HG02610 (cell line): ENCODE measurements around the gene CDK19.
"Not testable (repeated sequence)": the region's sequence is repeated elsewhere in the genome, so short reads cannot be mapped to it uniquely, and the experiment has no call there.

Experiments used
- ATAC-seq: cut with Tn5 transposase; IDR thresholded peaks from one replicate; pipeline ENCODE4 v1.9.1; 2021; ENCODE audit warnings: mild to moderate bottlenecking, moderate library complexity; ENCODE audit not compliant: unreplicated experiment

The CDK19 gene

DNA sequence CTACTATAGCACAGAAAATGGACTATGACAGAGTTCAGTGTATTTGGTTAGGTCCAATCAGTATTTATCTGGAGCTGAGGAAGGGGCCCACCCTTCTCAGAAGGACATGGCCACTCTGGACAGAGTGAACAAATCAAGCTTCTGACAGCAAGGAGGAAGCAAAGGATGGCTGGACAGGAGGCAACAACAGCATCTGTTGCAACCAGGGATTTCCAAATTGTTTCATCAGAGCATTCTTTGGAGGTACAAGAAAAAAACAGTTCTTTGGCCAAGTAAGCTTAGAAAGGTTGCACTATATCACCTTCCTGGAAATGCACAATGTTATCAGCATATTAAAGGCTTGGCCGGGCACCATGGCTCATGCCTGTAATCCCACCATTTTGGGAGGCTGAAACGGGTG lies 220.2 kb downstream of the CDK19 start:
- ATAC-seq = no peak

DNA sequence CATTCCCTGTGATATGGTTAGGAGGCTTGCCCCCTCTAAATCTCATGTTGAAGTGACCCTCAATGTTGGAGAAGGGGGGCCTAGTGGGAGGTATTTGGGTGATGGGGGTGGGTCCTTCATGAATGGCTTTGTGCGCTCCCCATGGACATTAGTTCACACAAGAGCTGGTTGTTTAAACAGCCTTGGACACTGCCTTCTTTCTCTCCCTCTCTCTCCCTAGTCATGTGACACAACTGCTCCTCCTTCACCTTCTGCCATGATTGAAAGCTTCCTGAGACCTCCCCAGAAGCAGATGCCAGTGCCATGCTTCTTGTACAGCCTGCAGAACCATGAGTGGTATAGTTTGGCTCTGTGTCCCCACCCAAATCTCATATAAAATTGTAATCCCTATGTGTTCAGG lies 221.6 kb downstream of the CDK19 start:
- ATAC-seq = no peak

DNA sequence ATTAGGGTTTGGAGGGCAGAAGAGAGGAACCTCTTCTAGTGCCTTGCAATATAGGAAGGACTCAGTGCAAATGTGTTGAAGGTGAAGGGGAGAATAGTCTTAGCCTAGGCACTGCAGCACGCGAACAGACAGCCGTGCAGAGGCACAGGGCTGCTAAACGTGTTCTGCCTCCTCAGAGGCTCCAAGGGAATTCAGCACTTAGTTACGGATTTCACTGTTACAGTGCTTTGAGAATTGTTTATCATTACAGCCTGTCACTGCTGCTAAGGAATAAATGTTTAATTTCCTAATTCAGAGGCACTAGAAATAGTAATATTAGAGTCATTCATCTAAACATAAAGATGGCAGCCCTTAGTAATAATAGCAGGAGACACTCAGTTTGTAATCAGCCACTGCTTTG lies 222.5 kb downstream of the CDK19 start:
- no peak for ATAC-seq

DNA sequence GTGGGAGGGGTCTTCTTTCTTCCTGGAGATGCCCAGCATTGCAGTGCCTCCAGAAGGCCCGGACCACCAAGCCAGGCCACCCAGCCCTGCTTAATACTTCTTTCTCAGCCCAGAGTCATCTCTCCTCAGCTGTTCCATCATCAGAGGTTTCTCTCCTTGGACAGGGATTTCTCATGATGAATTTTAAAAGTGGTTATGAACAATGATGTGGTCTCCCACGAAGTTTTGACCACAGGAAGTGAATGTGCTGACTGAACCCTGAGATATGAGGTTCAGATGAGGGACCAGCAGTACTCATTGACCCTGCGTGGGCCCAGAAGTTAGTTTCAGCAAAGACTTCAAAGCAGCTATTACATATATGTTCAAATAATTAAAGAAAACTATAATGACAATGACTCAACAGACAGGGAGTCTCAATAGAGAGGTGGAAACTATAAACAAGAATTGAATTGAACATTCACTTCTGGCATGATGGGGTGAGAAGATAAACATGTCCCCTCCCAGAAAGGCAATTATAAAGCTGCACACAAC lies 224.4 kb downstream of the CDK19 start:
- peak; percentile 49 for ATAC-seq

DNA sequence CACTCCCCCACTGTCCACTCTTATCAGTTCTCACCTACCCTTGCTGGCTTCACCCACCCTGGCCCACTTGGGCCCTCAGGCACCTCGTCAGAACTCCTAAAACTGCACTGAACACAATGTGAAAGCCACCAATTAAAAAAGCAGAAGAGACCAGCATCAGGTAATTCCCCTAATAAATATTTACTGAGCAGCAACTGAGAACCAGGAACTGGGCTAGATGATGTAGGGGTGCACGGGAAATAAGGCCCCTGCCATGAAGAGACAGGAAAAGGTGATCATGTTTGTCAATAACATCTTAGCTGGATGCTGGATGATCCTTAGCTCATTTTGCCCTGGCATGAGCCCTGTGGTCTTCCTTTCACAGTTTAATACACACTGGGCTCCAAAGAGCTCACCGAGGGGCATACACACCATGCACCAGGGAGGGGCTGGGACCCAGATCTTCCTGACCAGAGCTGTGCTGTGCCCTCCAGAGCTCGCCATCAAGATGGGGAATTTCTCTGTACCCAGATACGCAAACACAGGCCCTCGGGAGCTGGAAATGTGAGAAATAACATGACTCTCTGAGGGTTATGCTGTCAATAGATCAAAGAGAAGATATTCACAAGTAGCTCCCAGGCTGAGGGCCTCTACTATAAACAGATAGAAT lies 225.3 kb downstream of the CDK19 start:
- peak; percentile 78 for ATAC-seq

DNA sequence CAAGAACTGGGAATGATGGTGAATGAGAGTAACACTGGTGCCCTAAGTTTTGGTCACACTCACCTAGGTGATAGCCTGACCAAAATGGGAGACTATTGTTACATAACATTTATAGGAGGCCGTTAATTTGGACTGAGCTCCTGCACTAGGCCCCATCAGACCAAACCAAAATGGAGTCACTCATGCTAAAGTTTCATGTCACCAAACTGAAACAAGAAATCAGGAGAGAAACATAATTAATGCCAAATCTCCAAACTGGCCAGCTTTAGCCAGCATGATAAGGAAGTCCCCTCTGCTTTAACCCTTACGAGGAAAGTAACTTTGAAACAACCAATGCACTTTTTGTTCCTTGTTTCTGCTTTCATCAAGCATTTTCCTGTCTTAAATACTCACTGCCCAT lies 227.9 kb downstream of the CDK19 start:
- no peak for ATAC-seq

DNA sequence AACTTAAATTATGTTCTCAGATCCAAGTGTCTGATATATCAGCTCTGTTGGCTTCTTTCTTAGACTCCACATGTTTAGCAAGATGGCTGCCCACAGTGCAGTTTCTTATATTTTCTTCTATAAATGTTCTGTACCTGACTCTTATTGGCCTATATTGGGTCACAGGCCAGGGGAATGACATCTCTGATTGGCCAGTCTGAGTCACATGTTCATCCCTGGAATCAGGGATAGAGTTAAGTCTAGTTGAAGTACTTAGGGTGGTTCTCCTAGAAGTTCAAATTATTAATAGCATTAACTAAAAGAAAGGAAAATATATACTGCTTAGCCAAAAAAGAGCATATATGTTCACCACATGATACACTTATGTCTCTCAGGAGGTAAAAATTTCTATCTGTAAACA lies 233.6 kb downstream of the CDK19 start:
- ATAC-seq = no peak

DNA sequence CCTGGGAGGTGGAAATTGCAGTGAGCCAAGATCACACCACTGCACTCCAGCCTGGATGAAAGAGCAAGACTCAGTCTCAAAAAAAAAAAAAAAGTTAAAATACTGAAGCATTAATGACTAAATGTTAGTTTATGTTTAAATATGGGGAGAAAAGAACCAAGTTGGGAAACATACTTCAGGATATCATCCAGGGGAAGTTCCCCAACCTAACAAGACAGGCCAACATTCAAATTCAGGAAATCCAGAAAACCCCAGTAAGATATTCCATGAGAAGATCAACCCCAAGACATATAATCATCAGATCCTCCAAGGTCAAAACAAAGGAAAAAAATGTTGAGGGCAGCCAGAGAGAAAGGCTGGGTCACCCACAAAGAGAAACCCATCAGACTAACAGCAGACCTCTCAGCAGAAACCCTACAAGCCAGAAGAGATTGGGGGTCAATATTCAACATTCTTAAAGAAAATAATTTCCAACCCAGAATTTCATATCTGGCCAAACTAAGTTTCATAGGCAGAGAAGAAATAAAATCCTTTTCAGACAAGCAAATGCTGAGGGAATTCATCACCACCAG lies 237.6 kb downstream of the CDK19 start:
- not testable (repeated sequence) for ATAC-seq

DNA sequence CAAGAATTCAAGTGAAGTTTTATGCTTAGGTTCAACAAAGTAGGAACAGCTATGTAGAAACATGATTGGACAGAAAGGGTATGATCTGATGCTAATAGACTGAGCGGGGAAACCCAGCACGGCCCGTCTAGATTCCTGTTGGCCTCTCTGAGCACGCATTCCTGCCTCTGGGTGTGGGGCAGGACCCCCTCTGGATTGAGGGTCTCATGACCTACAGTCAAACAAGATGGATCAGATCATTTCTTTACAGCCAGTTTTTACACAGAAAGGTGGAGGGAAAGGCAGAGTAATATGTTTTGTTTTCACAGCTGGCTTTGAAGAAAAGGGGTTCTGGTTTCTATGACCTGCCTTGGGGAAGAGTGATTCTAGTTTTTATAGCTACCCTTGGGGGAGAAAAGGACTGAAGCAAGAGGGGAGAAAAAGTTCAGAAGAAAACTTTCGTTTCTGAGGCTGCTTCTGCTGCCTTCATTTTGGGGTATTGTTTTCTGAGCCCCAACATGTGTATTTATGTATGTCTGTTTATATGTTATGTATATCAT lies 239.3 kb downstream of the CDK19 start:
- no peak for ATAC-seq

DNA sequence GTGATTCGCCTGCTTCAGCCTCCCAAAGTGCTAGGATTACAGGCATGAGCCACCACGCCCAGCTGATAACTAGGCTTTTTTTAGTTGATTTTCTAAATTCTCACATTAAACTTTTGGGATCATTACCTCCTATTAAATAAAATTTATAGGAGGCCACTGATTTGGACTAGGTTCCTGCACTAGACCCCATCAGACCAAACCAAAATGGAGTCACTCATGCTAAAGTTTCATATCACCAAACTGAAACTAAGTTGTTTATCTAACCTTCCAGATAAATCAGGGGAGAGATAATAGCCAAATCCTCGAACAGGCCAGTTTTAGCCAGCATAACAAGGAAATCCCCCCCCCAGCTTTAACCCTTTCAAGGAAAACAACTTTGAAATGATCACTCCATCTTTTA lies 240.5 kb downstream of the CDK19 start:
- ATAC-seq = no peak

DNA sequence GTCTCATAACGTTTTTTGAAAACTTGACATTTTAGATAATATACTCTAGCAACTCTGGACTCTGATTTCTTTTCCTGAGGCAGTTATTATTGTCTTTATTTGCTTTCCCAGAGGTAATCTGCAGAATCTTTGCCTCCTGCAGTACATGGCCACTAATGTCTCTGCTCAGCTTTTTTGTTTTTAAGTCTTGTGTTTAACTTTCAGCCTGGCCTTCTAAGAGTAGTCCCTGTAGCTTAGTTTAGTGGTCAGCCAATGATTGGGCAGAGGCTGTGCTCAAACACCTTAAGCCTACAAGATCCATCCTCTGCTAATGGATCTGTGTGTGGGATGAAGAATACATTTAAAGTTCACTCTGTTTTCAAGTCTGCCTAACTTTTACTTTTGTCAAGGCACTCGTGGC lies 241.7 kb downstream of the CDK19 start:
- no peak for ATAC-seq

DNA sequence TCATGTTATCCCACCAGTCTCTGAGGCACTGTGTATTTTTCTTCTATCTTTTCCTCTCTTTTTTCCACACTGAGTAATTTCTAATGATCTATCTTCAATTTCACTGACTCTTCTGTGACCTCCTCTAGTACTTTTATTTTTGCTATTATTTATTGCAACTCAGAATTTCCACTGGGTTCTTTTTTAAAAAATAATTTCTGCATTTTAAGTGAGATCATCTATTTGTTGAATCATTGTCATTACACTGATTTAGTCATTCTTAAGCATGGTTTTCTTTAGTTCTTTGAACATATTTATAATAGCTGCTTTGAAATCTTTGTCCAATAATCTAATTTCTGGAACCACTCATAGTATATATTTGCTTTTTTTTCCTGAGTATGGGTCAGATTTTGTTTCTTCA lies 242.1 kb downstream of the CDK19 start:
- ATAC-seq = no peak

DNA sequence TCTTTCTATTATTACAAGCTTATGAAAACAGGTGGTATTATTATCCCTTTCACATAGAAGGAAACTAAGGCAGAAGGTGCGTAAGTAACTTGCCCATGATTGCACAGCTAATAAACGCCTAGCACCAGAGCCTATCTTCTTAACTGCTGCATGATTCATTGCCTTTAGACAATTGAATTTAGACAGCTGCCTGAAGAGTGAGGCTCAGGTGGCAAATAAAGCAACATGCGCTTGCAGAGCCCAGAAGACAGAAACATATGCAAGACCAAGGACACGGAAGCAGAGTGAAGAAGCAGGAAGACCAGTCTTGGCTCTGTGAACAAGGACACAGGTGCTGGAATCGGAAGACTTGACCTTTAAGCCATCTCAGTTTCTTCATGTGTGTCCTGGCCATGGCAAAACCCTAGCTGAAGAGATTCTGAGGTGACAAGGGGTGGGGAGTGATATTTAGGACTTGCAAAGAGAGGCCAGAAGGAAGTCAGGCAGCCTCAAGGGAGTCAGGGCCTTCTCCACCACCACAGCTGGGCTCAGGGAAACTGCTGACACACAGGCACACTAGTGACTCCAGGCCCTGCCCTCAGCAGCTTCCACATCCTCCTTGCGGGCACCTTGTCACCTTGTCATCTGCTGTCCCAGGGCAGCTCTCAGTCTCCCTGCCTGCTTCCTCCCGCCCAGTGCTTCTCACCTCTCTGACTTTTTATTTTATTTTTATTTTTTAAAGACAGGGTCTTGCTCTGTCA lies 247.1 kb downstream of the CDK19 start:
- peak; percentile 71 for ATAC-seq

DNA sequence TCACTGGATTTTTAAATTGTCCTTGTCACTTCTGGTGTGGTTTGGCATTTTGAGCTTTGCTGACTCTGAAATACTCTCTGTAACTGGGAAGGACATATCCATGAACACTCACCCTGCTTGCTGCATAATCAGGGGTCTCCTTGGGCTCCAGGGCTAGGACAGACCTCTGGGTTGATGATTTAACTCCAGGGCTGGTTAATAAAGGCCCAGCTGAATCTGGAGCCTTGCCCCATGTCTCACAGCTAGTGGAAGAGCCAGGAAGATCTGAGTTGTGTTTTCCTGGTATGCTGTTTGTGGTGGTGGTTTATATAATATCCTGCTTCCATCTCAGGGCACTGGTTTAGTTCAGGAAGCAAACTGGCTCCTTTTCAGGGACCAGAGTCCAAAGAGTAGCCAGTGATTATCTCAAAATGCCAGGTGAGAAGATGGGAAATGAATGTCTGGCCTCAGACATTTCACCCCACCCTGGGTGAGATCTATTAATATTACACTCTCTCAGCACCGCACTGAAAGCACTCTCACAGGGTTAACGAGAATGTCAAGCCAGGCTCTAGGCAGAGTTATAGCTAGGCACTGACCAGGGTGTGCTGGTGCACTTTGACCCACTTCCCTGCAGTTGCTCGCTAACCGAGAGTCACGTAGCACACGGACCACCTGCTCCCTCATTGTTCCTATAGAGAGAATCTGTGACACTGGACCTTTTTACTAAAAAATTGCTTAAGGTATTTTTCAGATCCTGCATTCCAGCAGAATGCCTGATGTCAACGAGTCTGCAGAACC lies 248.7 kb downstream of the CDK19 start:
- no peak for ATAC-seq

DNA sequence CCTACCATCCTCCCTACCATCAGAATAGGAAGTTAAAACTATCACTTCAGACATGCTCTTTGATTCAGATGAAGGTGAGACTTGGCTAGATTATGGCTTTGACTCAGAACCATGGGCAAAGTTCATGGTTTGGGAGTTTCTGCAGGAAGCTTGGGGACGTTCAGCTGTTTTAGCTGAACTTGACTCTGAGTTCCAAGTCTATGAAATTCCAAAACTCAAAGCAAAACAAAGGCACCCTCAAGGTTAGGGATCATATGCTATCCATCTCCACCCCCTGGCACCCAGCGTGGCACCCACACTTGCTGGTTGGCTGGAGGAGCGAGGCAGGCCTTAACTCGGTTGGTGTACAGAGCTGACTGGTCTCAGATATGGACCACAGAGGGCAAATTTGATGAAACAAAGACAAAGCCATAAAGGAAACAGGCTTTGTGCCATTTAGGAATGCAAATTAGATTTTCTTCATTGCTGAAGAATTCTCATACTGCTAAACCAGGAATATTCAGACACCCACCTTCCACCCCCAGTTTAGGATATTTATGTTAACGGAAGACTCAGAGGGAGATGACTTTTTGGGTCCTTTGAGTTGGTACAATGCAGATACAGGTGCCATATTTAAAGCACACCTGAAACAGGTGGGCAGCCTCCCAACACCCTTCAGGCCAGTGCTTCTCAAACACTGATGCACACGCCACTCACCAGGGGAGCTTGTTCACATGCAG lies 250.4 kb downstream of the CDK19 start:
- ATAC-seq = no peak

DNA sequence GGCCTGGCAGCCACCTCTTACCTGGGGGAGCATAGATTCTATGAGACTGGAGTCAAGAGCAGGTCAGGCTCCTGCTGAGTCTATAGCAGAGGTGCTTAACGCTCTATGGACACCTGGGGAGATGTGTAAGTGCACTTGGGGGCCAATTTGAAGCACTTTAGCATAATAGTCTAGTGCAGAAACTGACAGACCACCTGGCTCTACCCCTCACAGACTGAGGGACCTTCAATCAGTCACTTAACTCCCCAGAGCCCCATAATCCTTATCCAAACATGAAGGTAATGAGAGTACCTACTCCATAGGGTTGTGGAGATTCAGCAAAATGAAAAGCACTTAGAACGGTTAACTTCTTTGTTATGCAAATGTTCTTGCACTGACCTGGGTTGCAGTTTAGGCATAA lies 251.6 kb downstream of the CDK19 start:
- no peak for ATAC-seq

DNA sequence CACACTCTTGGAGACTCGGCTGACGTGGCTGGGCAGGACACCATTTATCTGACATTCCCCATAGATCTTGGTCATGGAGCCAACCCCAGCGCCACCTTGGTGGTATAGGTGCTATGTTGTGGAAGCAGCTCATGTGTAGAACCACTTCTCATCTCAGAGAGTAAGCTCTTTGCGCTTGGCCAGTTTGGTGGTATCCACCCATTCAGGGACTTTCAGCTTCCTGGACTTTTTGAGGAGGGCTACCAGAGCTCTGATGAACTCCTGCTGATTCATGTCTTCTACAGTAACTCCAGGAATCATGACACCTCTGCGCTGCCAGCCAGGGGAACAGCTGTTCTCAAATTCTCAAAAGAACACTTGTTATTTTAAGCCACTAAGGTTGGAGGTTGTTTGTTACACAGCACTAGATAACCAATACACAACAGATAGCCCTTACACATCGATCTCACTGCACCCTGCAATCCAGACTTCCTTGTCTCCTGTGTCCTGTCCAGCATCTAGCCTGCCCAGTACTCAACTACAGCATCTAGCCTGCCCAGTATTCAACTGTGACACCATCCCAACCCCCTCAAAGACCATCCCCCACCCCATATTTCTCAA lies 252.9 kb downstream of the CDK19 start:
- no peak for ATAC-seq

DNA sequence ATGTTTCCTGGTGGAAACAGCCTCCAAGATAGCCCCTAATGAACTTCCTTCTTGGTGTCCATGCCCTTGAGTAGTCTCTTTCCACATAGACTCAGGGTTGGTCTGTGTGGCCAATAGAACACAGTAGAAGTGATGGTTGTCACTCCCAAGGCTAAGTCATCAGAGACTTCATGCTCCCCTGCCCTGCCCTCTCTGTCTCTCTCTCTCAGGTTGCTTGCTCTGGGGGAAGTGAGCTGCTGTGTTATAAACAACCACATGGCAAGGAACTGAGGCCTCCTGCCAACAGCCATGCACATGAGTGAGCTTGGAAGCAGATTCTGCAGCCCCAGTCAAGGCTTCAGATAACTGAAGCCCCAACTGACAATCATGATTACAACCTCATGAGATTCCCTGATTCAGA lies 253.6 kb downstream of the CDK19 start:
- no peak for ATAC-seq

DNA sequence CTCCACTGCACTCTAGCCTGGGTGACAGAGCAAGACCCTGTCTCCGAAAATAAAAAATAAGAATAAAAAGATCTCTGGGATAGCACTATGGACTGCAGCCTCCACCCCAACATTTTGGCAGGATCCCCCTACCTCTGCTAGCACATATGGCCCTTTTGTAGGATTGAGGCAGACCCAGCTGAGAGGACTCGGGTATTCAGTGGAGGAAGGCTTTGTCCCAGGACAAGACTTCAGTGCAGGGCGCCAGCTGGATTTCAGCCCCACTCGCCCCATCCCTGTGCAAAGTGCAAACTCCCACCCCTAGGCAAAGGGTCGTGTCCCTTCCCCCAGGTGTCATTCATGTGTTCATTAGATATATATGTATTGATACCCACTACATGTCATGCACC lies 254.3 kb downstream of the CDK19 start:
- ATAC-seq = no peak
